Ishikawa (cell line): ENCODE data around the gene DIPK1B.

Source experiments
- CEBPB ChIP-seq: IDR thresholded peaks from 2 replicates; pipeline ENCODE4 v1.6.1; 2012
- CREB1 ChIP-seq: IDR thresholded peaks from 2 replicates; pipeline ENCODE4 v1.6.1; 2012; ENCODE audit warnings: low read depth
- EGR1 ChIP-seq: IDR thresholded peaks from 2 replicates; pipeline ENCODE4 v1.6.1; 2012
- EP300 ChIP-seq: IDR thresholded peaks from 2 replicates; pipeline ENCODE4 v1.6.1; 2012; ENCODE audit warnings: borderline replicate concordance
- FOXM1 ChIP-seq: IDR thresholded peaks from 2 replicates; pipeline ENCODE4 v1.6.1; 2012; ENCODE audit warnings: low read depth, borderline replicate concordance
- NFIC ChIP-seq: IDR thresholded peaks from 2 replicates; pipeline ENCODE4 v1.6.1; 2012
- RAD21 ChIP-seq: IDR thresholded peaks from 2 replicates; pipeline ENCODE4 v1.6.1; 2012; ENCODE audit warnings: low read depth
- TAF1 ChIP-seq: IDR thresholded peaks from 2 replicates; pipeline ENCODE4 v1.6.1; 2012; ENCODE audit warnings: low read depth, mild to moderate bottlenecking
- TCF12 ChIP-seq: IDR thresholded peaks from 2 replicates; pipeline ENCODE4 v1.6.1; 2012; ENCODE audit warnings: low read depth
- TEAD4 ChIP-seq: IDR thresholded peaks from 2 replicates; pipeline ENCODE4 v1.6.1; 2012
- USF1 ChIP-seq: IDR thresholded peaks from 2 replicates; pipeline ENCODE4 v1.6.1; 2012
- YY1 ChIP-seq: IDR thresholded peaks from 2 replicates; pipeline ENCODE4 v1.6.1; 2012; ENCODE audit warnings: low read depth
- ZBTB7A ChIP-seq: IDR thresholded peaks from 2 replicates; pipeline ENCODE4 v1.6.1; 2012; ENCODE audit warnings: low read depth
- TF ChIP-seq, protein P1 (sequence below): IDR thresholded peaks from 2 replicates; pipeline ENCODE4 v1.6.1; 2012; ENCODE audit warnings: low read depth, mild to moderate bottlenecking
- TF ChIP-seq, protein P2 (sequence below): IDR thresholded peaks from 2 replicates; pipeline ENCODE4 v1.6.1; 2012

The DIPK1B gene

GRCh38 chr9:136667214-136667939, 45.0 kb upstream of the DIPK1B start:
- TF ChIP-seq TCF12: peak; percentile 33; the same call in 1 of the 2 replicates
- TF ChIP-seq NFIC: peak; percentile 22; the same call in 1 of the 2 replicates
- TF ChIP-seq ZBTB7A: peak; percentile 50
- TF ChIP-seq EP300: peak; percentile 59; the same call in 1 of the 2 replicates
- no peak for TF ChIP-seq FOXM1

DNA sequence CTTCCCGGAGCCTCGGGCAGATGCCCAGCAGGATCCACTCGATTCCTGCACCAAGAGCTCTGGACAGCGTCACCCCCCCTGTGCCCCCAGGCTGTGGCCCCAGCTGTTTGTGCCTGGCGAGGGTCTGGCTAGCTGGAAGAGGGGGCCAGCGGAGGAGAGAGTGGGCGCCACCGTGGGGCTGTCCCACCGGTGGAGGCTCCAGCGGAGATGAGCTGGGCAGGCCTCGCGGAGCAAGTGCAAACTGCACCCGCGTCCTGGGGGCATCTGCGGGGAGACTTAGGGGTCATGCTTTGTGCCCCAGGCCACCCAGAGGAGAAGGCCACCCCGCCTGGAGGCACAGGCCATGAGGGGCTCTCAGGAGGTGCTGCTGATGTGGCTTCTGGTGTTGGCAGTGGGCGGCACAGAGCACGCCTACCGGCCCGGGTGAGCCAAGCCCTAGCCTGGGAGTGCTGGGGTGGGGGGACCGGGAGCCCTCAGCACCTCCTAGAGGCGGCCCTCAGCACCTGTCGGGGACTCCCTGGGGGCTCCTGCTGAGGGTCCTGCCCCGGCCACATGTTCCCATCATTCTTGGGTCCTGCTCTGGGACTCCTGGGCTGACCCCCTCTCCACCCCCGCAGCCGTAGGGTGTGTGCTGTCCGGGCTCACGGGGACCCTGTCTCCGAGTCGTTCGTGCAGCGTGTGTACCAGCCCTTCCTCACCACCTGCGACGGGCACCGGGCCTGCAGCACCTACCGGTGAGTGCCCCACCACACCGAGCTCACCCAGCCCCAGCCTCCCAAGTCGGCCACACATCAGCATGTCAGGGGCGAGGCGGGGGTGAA, 44.2 kb upstream of the DIPK1B start:
- TF ChIP-seq, protein P1, sequence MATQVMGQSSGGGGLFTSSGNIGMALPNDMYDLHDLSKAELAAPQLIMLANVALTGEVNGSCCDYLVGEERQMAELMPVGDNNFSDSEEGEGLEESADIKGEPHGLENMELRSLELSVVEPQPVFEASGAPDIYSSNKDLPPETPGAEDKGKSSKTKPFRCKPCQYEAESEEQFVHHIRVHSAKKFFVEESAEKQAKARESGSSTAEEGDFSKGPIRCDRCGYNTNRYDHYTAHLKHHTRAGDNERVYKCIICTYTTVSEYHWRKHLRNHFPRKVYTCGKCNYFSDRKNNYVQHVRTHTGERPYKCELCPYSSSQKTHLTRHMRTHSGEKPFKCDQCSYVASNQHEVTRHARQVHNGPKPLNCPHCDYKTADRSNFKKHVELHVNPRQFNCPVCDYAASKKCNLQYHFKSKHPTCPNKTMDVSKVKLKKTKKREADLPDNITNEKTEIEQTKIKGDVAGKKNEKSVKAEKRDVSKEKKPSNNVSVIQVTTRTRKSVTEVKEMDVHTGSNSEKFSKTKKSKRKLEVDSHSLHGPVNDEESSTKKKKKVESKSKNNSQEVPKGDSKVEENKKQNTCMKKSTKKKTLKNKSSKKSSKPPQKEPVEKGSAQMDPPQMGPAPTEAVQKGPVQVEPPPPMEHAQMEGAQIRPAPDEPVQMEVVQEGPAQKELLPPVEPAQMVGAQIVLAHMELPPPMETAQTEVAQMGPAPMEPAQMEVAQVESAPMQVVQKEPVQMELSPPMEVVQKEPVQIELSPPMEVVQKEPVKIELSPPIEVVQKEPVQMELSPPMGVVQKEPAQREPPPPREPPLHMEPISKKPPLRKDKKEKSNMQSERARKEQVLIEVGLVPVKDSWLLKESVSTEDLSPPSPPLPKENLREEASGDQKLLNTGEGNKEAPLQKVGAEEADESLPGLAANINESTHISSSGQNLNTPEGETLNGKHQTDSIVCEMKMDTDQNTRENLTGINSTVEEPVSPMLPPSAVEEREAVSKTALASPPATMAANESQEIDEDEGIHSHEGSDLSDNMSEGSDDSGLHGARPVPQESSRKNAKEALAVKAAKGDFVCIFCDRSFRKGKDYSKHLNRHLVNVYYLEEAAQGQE: no peak
- no peak for TF ChIP-seq TCF12
- TF ChIP-seq ZBTB7A: no peak
- TF ChIP-seq, protein P2, sequence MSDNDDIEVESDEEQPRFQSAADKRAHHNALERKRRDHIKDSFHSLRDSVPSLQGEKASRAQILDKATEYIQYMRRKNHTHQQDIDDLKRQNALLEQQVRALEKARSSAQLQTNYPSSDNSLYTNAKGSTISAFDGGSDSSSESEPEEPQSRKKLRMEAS: no peak; the same call in 1 of the 2 replicates
- TF ChIP-seq EP300: no peak
- TF ChIP-seq TAF1: no peak
- no peak for TF ChIP-seq RAD21
- no peak for TF ChIP-seq USF1
- TF ChIP-seq NFIC: no peak
- no peak for TF ChIP-seq YY1
- no peak for TF ChIP-seq CEBPB
- no peak for TF ChIP-seq EGR1
- no peak for TF ChIP-seq FOXM1
- TF ChIP-seq TEAD4: no peak
- no peak for TF ChIP-seq CREB1

GRCh38 chr9:136668983-136669790, 43.2 kb upstream of the DIPK1B start:
- TF ChIP-seq TAF1 (no peak), EGR1 (no peak), ZBTB7A (peak; percentile 62), CREB1 (no peak), FOXM1 (no peak), EP300 (peak; percentile 60; the same call in 1 of the 2 replicates), YY1 (no peak), RAD21 (no peak), CEBPB (no peak), USF1 (no peak), TCF12 (peak; percentile 84), NFIC (peak; percentile 86), TEAD4 (peak; percentile 59)
- TF ChIP-seq, protein P1: no peak
- TF ChIP-seq, protein P2: 0 out of 2 replicates have a peak, but pooled peaks have one; percentile 34

DNA sequence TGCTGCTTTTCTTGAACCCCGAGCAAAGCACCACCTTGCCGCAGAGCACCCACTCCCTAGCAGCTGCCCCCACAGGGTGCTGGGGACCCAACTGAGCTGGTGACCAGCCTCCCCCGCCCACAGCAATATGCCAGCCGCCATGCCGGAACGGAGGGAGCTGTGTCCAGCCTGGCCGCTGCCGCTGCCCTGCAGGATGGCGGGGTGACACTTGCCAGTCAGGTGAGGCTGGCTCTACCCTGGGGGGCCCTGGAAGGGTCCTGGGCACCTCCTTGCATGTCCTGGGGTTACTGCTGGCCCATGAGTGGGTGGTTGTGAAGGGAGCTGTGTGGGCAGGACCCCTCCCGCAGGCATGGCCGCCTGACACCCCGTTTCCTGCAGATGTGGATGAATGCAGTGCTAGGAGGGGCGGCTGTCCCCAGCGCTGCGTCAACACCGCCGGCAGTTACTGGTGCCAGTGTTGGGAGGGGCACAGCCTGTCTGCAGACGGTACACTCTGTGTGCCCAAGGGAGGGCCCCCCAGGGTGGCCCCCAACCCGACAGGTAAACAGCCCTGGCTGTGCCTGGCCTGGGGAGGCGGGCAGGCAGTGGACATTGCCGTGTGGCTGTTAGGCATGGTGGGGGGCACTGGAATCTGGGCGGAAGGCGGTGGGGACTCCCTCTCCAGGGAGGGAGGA, 42.4 kb upstream of the DIPK1B start:
- TF ChIP-seq TEAD4 (no peak), NFIC (no peak), YY1 (peak; percentile 76; the same call in 1 of the 2 replicates)
- TF ChIP-seq, protein P1: no peak
